ENCODE results near the gene SYNGAP1.

Gene SYNGAP1

DNA sequence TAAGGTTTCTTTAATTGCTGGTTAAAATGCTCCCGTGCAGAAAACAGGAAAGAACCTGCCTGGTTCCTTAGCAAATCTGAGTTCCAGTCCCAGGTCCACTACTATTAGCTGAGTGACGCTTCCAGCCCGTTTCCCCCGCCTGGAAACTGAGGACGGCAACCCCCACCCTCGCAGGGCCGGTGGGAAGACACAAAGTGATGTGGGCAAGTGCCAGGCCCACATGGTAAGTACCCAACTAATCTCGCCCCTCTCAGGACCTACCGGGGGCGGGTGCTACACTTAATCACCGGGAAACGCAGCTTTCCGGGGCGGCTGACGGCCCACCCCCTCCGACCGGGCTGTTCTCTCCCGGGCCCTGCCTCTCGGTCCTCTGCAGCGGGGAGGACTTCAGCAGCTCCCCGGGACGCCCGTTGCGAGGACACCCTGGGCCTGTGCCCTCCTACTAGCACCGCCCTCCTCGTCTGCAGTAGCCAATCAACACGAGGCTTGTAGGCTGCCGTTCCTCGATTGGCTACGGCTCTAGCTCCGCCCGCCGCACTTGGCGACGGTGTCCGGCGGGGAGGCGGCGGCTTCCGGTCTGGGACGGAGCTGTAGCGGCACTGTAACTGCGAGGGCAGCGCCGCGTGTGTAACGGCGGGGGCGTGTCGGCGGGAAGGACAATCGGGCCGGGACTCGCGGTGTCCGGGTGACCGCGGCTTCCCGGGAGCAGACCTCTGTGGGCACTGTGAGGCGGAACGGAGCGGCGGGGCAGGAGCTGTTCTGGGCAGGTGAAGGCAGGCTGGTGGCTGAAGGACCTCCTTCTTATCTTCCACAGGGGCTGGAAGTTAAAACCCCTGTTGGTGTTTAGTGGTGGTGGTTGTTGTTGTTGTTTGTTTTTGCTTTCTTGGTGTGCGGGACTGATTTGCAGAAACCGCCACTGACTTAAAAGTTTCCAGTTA is 34.4 kb downstream of the SYNGAP1 start, which contains the start of gene ZBTB9:
Gene ZBTB9, plus strand, starts transcription at position 568 of the 938 bp plus-strand sequence. CDS start 525 bp downstream, outside the sequence.
- TF ChIP-seq, protein P1, sequence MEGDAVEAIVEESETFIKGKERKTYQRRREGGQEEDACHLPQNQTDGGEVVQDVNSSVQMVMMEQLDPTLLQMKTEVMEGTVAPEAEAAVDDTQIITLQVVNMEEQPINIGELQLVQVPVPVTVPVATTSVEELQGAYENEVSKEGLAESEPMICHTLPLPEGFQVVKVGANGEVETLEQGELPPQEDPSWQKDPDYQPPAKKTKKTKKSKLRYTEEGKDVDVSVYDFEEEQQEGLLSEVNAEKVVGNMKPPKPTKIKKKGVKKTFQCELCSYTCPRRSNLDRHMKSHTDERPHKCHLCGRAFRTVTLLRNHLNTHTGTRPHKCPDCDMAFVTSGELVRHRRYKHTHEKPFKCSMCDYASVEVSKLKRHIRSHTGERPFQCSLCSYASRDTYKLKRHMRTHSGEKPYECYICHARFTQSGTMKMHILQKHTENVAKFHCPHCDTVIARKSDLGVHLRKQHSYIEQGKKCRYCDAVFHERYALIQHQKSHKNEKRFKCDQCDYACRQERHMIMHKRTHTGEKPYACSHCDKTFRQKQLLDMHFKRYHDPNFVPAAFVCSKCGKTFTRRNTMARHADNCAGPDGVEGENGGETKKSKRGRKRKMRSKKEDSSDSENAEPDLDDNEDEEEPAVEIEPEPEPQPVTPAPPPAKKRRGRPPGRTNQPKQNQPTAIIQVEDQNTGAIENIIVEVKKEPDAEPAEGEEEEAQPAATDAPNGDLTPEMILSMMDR (IDR thresholded peaks at IDR 0.05; ENCODE audit: low read depth, low read length), result no peak
- DNase-seq (ENCODE audit: extremely low read depth, low read depth), result peak; percentile 91

DNA sequence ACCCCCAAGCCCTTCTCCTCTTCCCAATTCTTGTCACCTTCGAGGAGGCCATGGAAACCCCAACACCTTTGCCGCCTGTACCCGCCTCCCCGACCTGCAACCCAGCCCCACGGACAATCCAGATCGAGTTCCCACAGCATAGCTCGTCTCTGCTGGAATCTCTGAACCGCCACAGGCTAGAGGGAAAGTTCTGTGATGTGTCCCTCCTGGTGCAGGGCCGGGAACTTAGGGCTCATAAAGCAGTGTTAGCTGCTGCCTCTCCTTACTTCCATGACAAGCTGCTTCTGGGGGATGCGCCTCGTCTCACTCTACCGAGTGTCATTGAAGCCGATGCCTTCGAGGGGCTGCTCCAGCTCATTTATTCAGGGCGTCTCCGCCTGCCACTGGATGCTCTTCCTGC is 35.2 kb downstream of the SYNGAP1 start:
- no peak for DNase-seq (ENCODE audit: extremely low read depth, low read depth)
- TF ChIP-seq, protein P1 (IDR thresholded peaks at IDR 0.05; ENCODE audit: low read depth, low read length), result no peak

DNA sequence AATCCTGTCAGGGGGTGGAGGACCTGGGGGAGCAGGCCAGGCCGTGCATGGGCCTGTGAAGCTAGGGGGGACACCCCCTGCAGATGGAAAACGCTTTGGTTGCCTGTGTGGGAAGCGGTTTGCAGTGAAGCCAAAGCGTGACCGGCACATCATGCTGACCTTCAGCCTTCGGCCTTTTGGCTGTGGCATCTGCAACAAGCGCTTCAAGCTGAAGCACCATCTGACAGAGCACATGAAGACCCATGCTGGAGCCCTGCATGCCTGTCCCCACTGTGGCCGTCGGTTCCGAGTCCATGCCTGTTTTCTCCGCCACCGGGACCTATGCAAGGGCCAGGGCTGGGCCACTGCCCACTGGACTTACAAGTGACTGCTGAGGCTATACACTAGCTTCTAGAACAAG is 36.3 kb downstream of the SYNGAP1 start:
- DNase-seq (ENCODE audit: extremely low read depth, low read depth), result no peak
- TF ChIP-seq, protein P1 (IDR thresholded peaks at IDR 0.05; ENCODE audit: low read depth, low read length), result no peak

DNA sequence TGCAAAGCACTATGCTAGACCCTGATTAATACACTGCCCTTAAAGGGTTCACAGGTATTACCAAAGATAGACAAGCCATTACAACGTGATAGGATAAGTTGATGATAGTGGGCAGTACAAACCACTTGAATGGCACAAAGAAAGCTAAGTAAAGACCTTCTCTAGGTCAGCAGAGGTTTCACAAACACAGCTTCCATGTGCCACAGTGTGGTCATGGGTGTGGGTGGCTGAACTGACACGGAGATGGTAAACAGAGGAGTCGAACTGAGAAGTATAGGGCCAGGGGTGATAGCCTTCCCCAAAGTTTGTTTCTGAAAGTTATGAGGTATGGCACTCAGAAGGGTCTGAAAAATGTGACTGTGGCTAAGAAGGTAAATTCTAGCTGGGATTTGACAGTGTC is 38.8 kb downstream of the SYNGAP1 start:
- TF ChIP-seq, protein P1 (IDR thresholded peaks at IDR 0.05; ENCODE audit: low read depth, low read length), result no peak
- no peak for DNase-seq (ENCODE audit: extremely low read depth, low read depth)

DNA sequence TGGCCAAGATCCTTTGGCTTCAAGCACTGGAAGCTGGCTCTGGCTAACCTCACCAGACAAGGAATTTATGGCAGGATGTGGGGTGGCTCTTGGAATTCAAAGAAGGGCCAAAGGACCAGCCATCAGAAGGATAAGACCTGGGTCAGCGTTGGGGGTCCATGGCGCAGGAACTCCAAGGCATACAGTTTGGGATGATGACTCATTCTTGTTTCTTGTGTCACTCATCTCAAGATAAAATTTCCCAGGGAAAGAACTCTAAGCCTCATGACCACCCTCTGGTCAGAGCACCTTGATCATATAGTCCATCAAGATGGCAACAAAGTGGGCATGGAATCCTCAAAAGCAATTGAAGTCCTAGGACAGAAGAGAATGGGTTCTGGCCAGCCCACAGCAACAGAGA is 39.4 kb downstream of the SYNGAP1 start:
- TF ChIP-seq, protein P1 (IDR thresholded peaks at IDR 0.05; ENCODE audit: low read depth, low read length), result no peak
- no peak for DNase-seq (ENCODE audit: extremely low read depth, low read depth)

DNA sequence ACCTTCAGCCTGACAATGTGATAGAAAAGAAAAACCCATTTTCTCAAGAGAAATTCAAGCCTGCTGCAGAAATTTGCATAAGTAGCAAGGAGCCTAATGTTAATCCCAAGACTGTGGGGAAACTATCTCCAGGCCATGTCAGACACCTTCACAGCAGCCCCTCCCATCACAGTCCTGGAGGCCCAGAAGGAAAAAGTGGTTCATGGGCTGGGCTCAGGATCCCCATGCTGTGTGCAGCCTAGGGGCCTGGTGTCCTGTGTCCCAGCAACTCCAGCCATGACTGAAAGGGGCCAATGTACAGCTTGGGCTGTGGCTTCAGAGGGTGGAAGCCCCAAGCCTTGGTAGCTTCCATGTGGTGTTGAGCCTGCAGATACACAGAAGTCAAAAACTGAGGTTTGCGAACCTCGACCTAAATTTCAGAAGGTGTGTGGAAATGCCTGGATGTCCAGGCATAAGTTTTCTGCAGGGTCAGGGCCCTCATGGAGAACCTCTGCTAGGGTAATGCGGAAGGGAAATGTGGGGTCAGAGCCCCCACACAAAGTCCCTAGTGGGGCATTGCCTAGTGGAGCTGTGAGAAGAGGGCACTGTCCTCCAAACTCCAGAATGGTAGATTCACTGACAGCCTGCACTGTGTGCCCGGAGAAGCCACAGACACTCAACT is 46.3 kb downstream of the SYNGAP1 start:
- no peak for DNase-seq (ENCODE audit: extremely low read depth, low read depth)
- TF ChIP-seq, protein P1 (IDR thresholded peaks at IDR 0.05; ENCODE audit: low read depth, low read length), result no peak

DNA sequence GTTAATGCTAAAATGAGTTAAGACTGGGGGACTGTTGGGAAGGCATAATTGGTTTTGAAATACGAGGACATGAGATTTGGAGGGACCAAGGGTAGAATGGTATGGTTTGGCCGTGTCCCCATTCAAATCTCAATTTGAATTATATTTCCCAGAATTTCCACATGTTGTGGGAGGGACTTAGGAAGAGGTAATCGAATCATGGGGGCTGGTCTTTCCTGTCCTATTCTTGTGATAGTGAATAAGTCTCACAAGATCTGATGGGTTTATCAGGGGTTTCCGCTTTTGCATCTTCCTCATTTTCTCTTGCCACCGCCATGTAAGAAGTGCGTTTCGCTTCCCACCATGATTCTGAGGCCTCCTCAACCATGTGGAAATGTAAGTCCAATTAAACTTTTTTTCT is 47.2 kb downstream of the SYNGAP1 start:
- no peak for DNase-seq (ENCODE audit: extremely low read depth, low read depth)
- TF ChIP-seq, protein P1 (IDR thresholded peaks at IDR 0.05; ENCODE audit: low read depth, low read length), result no peak

Data from AG09319 (cell line).